Measurements from ENCODE around the gene ZNF362.

ZNF362 gene

GRCh38 chr1:33266766-33267165, 10.5 kb downstream of the ZNF362 start:
- Histone ChIP-seq H2BK120ac (ENCODE audit: low read depth, low read length) (no peak overlapping the region), H3K4me3 (ENCODE audit: low read length) (no peak overlapping the region), H4K8ac (ENCODE audit: low read depth, low read length) (no peak overlapping the region), H3K23ac (ENCODE audit: low read length) (no peak overlapping the region), H3K56ac (ENCODE audit: low read length) (no peak overlapping the region), H2AK5ac (ENCODE audit: low read length) (no peak overlapping the region), H3K4me1 (ENCODE audit: control insufficient read depth, low read depth, low read length) (no peaks in the 10 kb centered on the region), H3K27me3 (ENCODE audit: insufficient read depth, low read length, poor library complexity) (no peaks in the 10 kb centered on the region), H3K4ac (ENCODE audit: low read depth, low read length) (no peak overlapping the region), H3K9ac (ENCODE audit: low read length) (no peak overlapping the region), H3K4me2 (ENCODE audit: low read length) (no peak overlapping the region), H3K79me2 (ENCODE audit: control insufficient read depth, insufficient read depth, low read length) (peaks cover 5% of the 10 kb centered on the region), H3K18ac (ENCODE audit: low read length) (no peak overlapping the region), H2BK5ac (ENCODE audit: low read length) (no peak overlapping the region), H3K36me3 (ENCODE audit: control insufficient read depth, insufficient read depth, low read length) (no peaks in the 10 kb centered on the region), H4K5ac (ENCODE audit: low read length) (no peak overlapping the region), H3K27ac (ENCODE audit: low read depth, low read length) (no peak overlapping the region), H3K79me1 (ENCODE audit: low read length) (peaks cover 29% of the 10 kb centered on the region), H2BK15ac (replicated peaks; ENCODE audit: low read depth) (no peak overlapping the region)
- no peak for DNase-seq
- no CpG with 5 or more reads among the region's 6 CpGs for WGBS (ENCODE audit: extremely low coverage, insufficient coverage, low lambda C conversion rate)

- Histone ChIP-seq H3K27me3 (ENCODE audit: insufficient read depth, low read length, poor library complexity) (no peaks in the 10 kb centered on the region), H3K9ac (ENCODE audit: low read length) (no peak overlapping the region), H3K18ac (ENCODE audit: low read length) (no peak overlapping the region), H3K56ac (ENCODE audit: low read length) (no peak overlapping the region), H3K23ac (ENCODE audit: low read length) (no peak overlapping the region), H3K4me2 (ENCODE audit: low read length) (no peak overlapping the region), H3K4me3 (ENCODE audit: low read length) (no peak overlapping the region), H3K27ac (ENCODE audit: low read depth, low read length) (no peak overlapping the region), H3K36me3 (ENCODE audit: control insufficient read depth, insufficient read depth, low read length) (no peaks in the 10 kb centered on the region), H2BK120ac (ENCODE audit: low read depth, low read length) (no peak overlapping the region), H3K79me1 (ENCODE audit: low read length) (peaks cover 29% of the 10 kb centered on the region), H2BK15ac (replicated peaks; ENCODE audit: low read depth) (no peak overlapping the region), H2BK5ac (ENCODE audit: low read length) (no peak overlapping the region), H3K4me1 (ENCODE audit: control insufficient read depth, low read depth, low read length) (no peaks in the 10 kb centered on the region), H2AK5ac (ENCODE audit: low read length) (no peak overlapping the region), H4K8ac (ENCODE audit: low read depth, low read length) (no peak overlapping the region), H3K4ac (ENCODE audit: low read depth, low read length) (no peak overlapping the region), H4K5ac (ENCODE audit: low read length) (no peak overlapping the region), H3K79me2 (ENCODE audit: control insufficient read depth, insufficient read depth, low read length) (peaks cover 2% of the 10 kb centered on the region)
- WGBS (ENCODE audit: extremely low coverage, insufficient coverage, low lambda C conversion rate), result no CpG with 5 or more reads among the region's 5 CpGs
- no peak for DNase-seq
Measured at GRCh38 chr1:33267468-33268205, 11.3 kb downstream of the ZNF362 start.

GRCh38 chr1:33268457-33268856, 12.2 kb downstream of the ZNF362 start:
- Histone ChIP-seq H3K4me2 (ENCODE audit: low read length) (no peak overlapping the region), H4K8ac (ENCODE audit: low read depth, low read length) (no peak overlapping the region), H3K36me3 (ENCODE audit: control insufficient read depth, insufficient read depth, low read length) (no peaks in the 10 kb centered on the region), H2AK5ac (ENCODE audit: low read length) (no peak overlapping the region), H3K9ac (ENCODE audit: low read length) (no peak overlapping the region), H3K27me3 (ENCODE audit: insufficient read depth, low read length, poor library complexity) (no peaks in the 10 kb centered on the region), H2BK15ac (replicated peaks; ENCODE audit: low read depth) (no peak overlapping the region), H3K23ac (ENCODE audit: low read length) (no peak overlapping the region), H2BK120ac (ENCODE audit: low read depth, low read length) (no peak overlapping the region), H2BK5ac (ENCODE audit: low read length) (no peak overlapping the region), H3K27ac (ENCODE audit: low read depth, low read length) (no peak overlapping the region), H3K79me2 (ENCODE audit: control insufficient read depth, insufficient read depth, low read length) (no peaks in the 10 kb centered on the region), H3K18ac (ENCODE audit: low read length) (no peak overlapping the region), H3K4ac (ENCODE audit: low read depth, low read length) (no peak overlapping the region), H3K4me3 (ENCODE audit: low read length) (no peak overlapping the region), H3K56ac (ENCODE audit: low read length) (no peak overlapping the region), H3K4me1 (ENCODE audit: control insufficient read depth, low read depth, low read length) (no peaks in the 10 kb centered on the region), H4K5ac (ENCODE audit: low read length) (no peak overlapping the region), H3K79me1 (ENCODE audit: low read length) (peaks cover 24% of the 10 kb centered on the region)
- no CpG with 5 or more reads among the region's 2 CpGs for whole genome bisulfite sequencing (ENCODE audit: extremely low coverage, insufficient coverage, low lambda C conversion rate)
- DNase-seq, result no peak

- Histone ChIP-seq H3K4me2 (ENCODE audit: low read length) (no peak overlapping the region), H4K5ac (ENCODE audit: low read length) (no peak overlapping the region), H3K79me1 (ENCODE audit: low read length) (peaks cover 21% of the 10 kb centered on the region), H3K27me3 (ENCODE audit: insufficient read depth, low read length, poor library complexity) (no peaks in the 10 kb centered on the region), H3K79me2 (ENCODE audit: control insufficient read depth, insufficient read depth, low read length) (no peaks in the 10 kb centered on the region), H3K36me3 (ENCODE audit: control insufficient read depth, insufficient read depth, low read length) (no peaks in the 10 kb centered on the region), H3K56ac (ENCODE audit: low read length) (no peak overlapping the region), H3K23ac (ENCODE audit: low read length) (peak overlapping the region; percentile 61), H3K18ac (ENCODE audit: low read length) (no peak overlapping the region), H3K4ac (ENCODE audit: low read depth, low read length) (no peak overlapping the region), H2BK5ac (ENCODE audit: low read length) (no peak overlapping the region), H3K4me1 (ENCODE audit: control insufficient read depth, low read depth, low read length) (no peaks in the 10 kb centered on the region), H4K8ac (ENCODE audit: low read depth, low read length) (no peak overlapping the region), H3K9ac (ENCODE audit: low read length) (no peak overlapping the region), H3K27ac (ENCODE audit: low read depth, low read length) (no peak overlapping the region), H2BK15ac (replicated peaks; ENCODE audit: low read depth) (no peak overlapping the region), H3K4me3 (ENCODE audit: low read length) (no peak overlapping the region), H2AK5ac (ENCODE audit: low read length) (no peak overlapping the region), H2BK120ac (ENCODE audit: low read depth, low read length) (no peak overlapping the region)
- no CpG with 5 or more reads among the region's 5 CpGs for WGBS (ENCODE audit: extremely low coverage, insufficient coverage, low lambda C conversion rate)
- DNase-seq, result no peak
Measured at GRCh38 chr1:33268927-33269610, 12.8 kb downstream of the ZNF362 start.

GRCh38 chr1:33269621-33270020, 13.3 kb downstream of the ZNF362 start:
- Histone ChIP-seq H3K4ac (ENCODE audit: low read depth, low read length) (no peak overlapping the region), H2AK5ac (ENCODE audit: low read length) (no peak overlapping the region), H3K4me1 (ENCODE audit: control insufficient read depth, low read depth, low read length) (no peaks in the 10 kb centered on the region), H3K4me2 (ENCODE audit: low read length) (no peak overlapping the region), H3K27me3 (ENCODE audit: insufficient read depth, low read length, poor library complexity) (no peaks in the 10 kb centered on the region), H2BK120ac (ENCODE audit: low read depth, low read length) (no peak overlapping the region), H3K4me3 (ENCODE audit: low read length) (no peak overlapping the region), H3K27ac (ENCODE audit: low read depth, low read length) (no peak overlapping the region), H3K9ac (ENCODE audit: low read length) (no peak overlapping the region), H4K8ac (ENCODE audit: low read depth, low read length) (no peak overlapping the region), H2BK15ac (replicated peaks; ENCODE audit: low read depth) (no peak overlapping the region), H4K5ac (ENCODE audit: low read length) (no peak overlapping the region), H3K36me3 (ENCODE audit: control insufficient read depth, insufficient read depth, low read length) (no peaks in the 10 kb centered on the region), H3K23ac (ENCODE audit: low read length) (no peak overlapping the region), H3K79me2 (ENCODE audit: control insufficient read depth, insufficient read depth, low read length) (no peaks in the 10 kb centered on the region), H3K79me1 (ENCODE audit: low read length) (peaks cover 21% of the 10 kb centered on the region), H3K56ac (ENCODE audit: low read length) (no peak overlapping the region), H2BK5ac (ENCODE audit: low read length) (no peak overlapping the region), H3K18ac (ENCODE audit: low read length) (no peak overlapping the region)
- DNase-seq, result no peak
- no CpG with 5 or more reads among the region's 5 CpGs for WGBS (ENCODE audit: extremely low coverage, insufficient coverage, low lambda C conversion rate)
